IPS-18c (cell line): ENCODE data around the gene KIAA1549.

Source experiments
- H3K4me3 ChIP-seq: 2 replicates; pipeline ENCODE4 v1.7.0; 2013; ENCODE audit warnings: low read depth, mild to moderate bottlenecking, low read length, moderate library complexity; ENCODE audit not compliant: insufficient read depth
- H3K9me3 ChIP-seq: one replicate; pipeline ENCODE4 v1.6.1; 2013; ENCODE audit warnings: mild to moderate bottlenecking, low read length, moderate library complexity; ENCODE audit not compliant: control insufficient read depth, insufficient read depth

Gene KIAA1549

GRCh38 chr7:138900035-138900828 lies 81.0 kb downstream of the KIAA1549 start:
- no peak overlapping the region for H3K4me3 ChIP-seq
- no peaks in the 10 kb centered on the region for H3K9me3 ChIP-seq

- Histone ChIP-seq H3K4me3 (no peak overlapping the region), H3K9me3 (no peaks in the 10 kb centered on the region)
These were observed 82.4 kb downstream of the KIAA1549 start for GRCh38 chr7:138898802-138899201.

GRCh38 chr7:138898255-138898654 lies 82.9 kb downstream of the KIAA1549 start:
- no peaks in the 10 kb centered on the region for H3K9me3 ChIP-seq
- no peak overlapping the region for H3K4me3 ChIP-seq

- Histone ChIP-seq H3K9me3 (no peaks in the 10 kb centered on the region), H3K4me3 (no peak overlapping the region)
These were observed 85.5 kb downstream of the KIAA1549 start for GRCh38 chr7:138895679-138896078.

GRCh38 chr7:138893258-138893657 lies 87.9 kb downstream of the KIAA1549 start:
- Histone ChIP-seq H3K4me3 (no peak overlapping the region), H3K9me3 (no peaks in the 10 kb centered on the region)

- no peak overlapping the region for H3K4me3 ChIP-seq
- H3K9me3 ChIP-seq: no peaks in the 10 kb centered on the region
These were observed 88.4 kb downstream of the KIAA1549 start for GRCh38 chr7:138892812-138893211.

GRCh38 chr7:138892006-138892630 lies 89.1 kb downstream of the KIAA1549 start:
- no peaks in the 10 kb centered on the region for H3K9me3 ChIP-seq
- no peak overlapping the region for H3K4me3 ChIP-seq

GRCh38 chr7:138891446-138891810 lies 89.8 kb downstream of the KIAA1549 start:
- Histone ChIP-seq H3K4me3 (no peak overlapping the region), H3K9me3 (no peaks in the 10 kb centered on the region)

- Histone ChIP-seq H3K4me3 (no peak overlapping the region), H3K9me3 (no peaks in the 10 kb centered on the region)
These were observed 90.4 kb downstream of the KIAA1549 start for GRCh38 chr7:138890499-138891445.

- Histone ChIP-seq H3K9me3 (no peaks in the 10 kb centered on the region), H3K4me3 (no peak overlapping the region)
These were observed 91.3 kb downstream of the KIAA1549 start for GRCh38 chr7:138889582-138890498.

- Histone ChIP-seq H3K4me3 (no peak overlapping the region), H3K9me3 (no peaks in the 10 kb centered on the region)
These were observed 93.1 kb downstream of the KIAA1549 start for GRCh38 chr7:138887872-138888656.

GRCh38 chr7:138887085-138887710 lies 94.0 kb downstream of the KIAA1549 start:
- H3K4me3 ChIP-seq: no peak overlapping the region
- H3K9me3 ChIP-seq: no peaks in the 10 kb centered on the region

- H3K9me3 ChIP-seq: no peaks in the 10 kb centered on the region
- no peak overlapping the region for H3K4me3 ChIP-seq
These were observed 94.7 kb downstream of the KIAA1549 start for GRCh38 chr7:138886501-138886917.

- Histone ChIP-seq H3K4me3 (no peak overlapping the region), H3K9me3 (peaks cover 2% of the 10 kb centered on the region)
These were observed 95.6 kb downstream of the KIAA1549 start for GRCh38 chr7:138885383-138886147.

- no peak overlapping the region for H3K4me3 ChIP-seq
- H3K9me3 ChIP-seq: peaks cover 2% of the 10 kb centered on the region
These were observed 98.9 kb downstream of the KIAA1549 start for GRCh38 chr7:138882249-138882648.
